ENCODE results near the gene PFDN1. TPM values are rescaled to one million over a fixed set of nuclear protein-coding genes. Genes with fewer than 3 reads are reported as not detected.
"Not testable (repeated sequence)": the region's sequence is repeated elsewhere in the genome, so short reads cannot be mapped to it uniquely, and the experiment has no call there.

Gene PFDN1
- total RNA-seq, 1 experiment from 2014 or later = 145 TPM

DNA sequence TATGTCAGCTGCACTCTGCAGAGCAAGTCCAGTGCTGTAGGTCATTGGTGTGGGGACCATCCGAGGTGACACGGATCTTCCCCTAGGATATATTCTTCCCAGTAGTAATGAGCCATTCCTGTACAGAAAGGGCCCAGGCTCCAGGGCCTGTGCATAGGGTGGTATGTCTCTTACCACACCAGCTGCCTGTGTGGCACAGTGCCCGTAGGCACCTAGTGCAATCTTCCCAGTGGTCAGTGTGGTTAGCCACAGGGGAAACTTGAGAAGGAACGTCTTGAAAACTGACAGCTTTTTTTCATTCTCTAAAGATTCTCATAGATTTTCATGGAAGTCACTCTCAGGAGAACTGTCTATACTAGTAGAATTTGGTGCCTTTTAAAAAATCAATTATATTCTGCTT lies 88.1 kb downstream of the PFDN1 start:
- peak; percentile 96 for DNase-seq (ENCODE audit: low read depth)

DNA sequence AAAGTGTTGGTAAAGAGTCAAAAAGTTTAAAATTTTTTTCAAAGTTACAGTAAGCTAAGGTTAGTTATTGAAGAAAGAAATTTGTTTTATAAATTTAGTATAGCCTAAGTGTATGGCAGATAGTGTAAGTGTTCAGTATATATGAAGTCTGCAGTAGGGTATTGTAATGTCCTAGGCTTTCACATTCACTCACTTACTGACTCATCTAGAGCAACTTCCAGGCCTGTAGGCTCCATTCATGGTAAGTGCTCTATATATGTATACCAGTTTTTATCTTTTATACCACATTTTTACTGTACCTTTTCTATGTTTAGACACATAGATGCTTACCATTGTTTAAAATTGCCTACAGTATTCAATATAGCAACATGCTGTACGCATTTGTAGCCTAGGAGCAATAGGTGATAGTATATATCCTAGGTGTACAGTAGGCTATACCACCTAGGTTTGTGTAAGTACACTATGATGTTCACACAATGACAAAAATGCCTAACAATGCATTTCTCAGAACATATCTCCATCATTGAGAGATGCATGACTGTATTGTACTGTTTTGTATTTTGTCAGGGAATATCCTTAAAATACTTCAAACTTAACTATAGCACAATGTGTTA lies 89.4 kb downstream of the PFDN1 start:
- DNase-seq (ENCODE audit: low read depth) = no peak

DNA sequence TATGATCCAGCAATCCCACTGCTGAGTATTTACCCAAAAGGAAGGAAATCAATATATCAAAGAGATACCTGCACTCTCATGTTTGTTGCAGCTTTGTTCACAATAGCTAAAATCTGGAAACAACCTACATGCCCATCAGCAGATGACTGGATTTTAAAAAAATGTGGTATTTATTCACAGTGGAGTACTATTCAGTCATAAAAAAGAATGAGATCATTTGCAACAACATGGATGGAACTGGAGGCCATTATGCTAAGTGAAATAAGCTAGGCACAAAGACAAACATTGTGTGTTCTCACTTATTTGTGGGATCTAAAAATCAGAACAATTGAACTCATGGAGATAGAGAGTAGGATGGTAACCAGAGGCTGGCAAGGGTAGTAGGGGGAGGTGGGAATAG lies 94.8 kb downstream of the PFDN1 start:
- no peak for DNase-seq (ENCODE audit: low read depth)

DNA sequence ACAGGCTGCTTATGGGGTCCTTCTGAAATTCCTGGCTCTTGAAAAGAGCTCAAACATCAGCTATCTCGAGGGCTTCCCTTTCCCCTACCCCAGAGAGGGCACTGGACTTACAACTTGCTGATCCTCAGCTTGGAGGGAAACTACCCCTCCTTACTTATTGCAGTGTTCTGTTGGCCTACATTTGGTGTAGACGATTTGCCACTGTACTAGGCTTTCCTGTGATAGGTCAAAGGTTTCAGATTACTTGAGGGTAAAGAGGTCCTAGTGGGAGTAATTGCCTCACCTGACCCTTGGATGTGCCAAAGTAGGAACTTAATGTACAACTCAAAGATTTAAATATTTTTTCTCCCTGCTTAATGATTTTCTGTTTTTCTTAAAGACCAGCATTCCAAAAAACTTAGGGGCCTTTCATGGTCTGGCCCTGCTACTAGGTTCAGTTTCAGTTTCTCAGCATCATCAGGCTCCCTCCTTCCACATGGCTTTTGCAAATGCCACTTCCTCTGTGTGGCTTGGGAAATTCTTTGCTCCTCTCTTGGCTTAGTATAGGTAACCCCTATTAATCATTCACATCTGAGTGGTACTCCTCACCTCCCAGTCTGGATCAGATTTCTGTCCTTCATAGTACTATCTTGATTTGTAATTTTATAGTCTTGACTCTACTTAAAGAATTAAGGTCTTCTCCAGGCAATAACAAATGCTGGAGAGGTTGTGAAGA lies 95.5 kb downstream of the PFDN1 start:
- DNase-seq (ENCODE audit: low read depth) = peak; percentile 59

DNA sequence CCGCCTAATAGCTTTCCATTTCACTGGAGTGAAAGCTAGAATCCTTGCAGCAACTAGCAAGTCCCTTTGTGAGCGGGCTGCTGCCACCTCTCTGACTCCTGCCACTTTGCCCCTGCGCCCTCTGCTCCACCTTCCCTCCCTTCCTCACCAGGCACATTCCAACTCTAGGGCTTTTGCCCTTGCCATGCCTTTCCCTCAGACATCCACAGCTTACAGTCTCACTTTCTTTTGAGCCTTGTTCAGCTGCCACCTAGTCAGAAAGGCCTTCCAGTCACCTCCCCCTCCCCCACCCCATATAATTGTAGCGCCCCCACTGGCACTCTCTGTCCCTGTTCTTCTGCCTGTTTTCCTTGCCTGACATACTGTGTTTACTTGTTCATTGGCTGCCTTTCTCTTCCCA lies 96.9 kb downstream of the PFDN1 start:
- no peak for DNase-seq (ENCODE audit: low read depth)

DNA sequence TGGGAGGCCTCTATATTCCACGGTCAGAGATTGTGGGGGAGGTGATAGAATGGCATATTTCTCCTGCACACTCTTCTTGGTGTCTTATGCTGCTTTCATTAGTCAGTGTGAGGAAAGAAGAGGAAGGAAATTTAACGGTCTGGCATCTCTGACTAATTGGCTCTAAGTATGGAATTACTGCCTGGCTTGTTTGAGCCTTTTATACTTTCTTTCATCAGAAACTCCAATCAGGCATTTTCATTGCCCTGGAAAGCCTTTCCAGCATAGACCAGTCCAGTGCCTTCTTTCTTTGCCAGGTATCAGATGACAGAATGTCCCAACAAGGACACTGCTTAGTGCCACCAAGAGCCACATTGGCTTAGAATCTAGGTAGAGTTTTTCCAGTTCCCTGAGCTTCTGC lies 97.7 kb downstream of the PFDN1 start:
- DNase-seq (ENCODE audit: low read depth) = peak; percentile 35

DNA sequence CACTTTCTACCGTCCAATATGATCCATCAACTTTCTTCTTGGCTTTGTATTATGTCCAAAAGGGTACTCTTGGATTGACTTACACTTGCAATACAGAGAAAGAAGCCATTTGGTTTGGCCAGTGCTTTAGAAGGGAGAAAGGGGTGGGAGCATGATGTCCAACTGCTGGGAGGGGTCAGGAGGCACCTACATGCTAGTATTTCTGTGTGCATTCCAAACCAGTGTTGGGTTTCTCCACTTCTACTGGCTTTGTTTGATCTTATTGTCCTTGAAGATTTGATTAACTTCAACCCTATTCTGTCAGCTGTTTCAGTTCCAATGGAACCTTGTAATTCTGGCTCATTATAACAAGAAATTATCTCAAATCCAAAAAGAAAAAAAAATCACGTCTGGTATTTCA lies 100.3 kb downstream of the PFDN1 start:
- DNase-seq (ENCODE audit: low read depth) = no peak

DNA sequence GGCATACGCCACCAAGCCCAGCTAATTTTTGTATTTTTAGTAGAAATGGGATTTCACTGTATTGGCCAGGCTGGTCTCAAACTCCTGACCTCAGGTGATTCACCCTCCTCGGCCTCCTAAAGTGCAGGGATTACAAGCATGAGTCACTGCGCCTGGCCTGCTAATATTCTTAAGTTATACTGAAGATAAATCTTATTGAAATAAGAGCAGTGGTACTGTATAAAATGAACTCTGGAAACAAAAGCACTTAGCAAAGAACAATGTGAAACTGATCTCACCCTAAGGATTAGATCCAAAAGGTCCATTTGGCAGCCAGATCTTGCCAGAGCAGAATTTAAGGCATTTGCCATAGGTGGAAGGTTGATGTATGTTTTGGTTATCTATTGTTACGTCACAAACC lies 100.8 kb downstream of the PFDN1 start:
- DNase-seq (ENCODE audit: low read depth) = peak; percentile 76

DNA sequence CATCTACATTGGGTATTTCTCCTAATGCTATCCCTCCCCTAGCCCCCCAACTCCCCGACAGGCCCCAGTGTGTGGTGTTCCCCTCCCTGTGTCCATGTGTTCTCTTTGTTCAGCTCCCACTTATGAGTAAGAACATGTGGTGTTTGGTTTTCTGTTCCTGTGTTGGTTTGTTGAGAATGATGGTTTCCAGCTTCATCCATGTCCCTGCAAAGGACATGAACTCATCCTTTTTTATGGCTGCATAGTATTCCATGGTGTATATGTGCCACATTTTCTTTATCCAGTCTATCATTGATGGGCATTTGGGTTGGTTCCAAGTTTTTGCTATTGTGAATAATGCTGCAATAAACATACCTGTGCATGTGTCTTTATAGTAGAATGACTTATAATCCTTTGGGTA lies 104.0 kb downstream of the PFDN1 start:
- not testable (repeated sequence) for DNase-seq (ENCODE audit: low read depth)

DNA sequence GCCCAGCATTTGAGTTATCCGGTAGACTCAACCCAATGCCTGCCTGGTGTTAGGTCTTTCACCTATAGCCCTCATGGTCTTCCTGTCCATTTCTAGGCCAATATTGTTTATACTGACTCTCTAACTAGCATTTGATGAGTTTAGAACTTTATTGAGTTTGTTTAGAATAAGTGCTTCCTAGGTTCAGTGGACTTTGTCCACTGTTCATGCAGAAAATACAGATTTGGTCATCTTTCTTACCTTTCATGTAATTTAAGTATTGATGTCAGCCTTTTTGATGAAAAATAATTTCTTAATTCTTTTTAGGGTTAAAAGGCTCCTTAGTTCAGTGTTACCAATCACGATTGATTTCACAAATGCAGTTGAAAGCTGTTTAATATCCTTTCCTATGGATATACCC lies 105.9 kb downstream of the PFDN1 start:
- no peak for DNase-seq (ENCODE audit: low read depth)

DNA sequence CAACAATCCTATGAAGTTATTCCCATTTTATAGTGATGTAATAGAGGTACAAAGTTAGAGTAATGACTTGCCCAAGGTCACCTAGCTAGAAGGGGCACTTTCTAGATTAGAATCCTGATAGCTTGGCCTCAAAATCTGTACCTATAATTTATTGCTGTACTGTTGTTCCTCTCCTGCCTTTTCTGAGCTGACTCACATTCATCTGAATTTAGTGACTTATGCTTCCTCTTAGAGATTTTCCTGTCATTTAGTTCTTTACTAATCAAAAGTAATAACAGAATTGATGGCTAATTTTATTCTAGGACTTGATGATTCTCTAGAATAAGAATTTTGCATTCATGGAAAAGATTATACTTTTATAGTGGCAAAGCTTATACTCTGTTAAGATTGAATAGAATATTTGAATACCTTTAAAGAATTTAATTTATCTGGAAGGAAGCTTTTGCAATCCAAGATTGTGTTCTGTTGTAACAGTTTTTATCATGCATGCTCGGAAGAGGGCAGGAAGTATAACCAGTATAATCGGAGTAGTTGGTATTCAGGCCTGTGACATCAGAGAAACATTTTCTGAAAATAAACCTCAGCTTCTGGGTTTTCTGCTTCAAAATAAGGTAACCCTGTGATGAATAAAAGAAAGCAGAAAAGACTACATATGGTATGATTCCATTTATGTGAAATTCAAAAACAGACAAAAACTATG lies 106.6 kb downstream of the PFDN1 start:
- DNase-seq (ENCODE audit: low read depth) = no peak

Other genes starting within 250 kb of the PFDN1 start
- 5.2 and 7.8 TPM in 2 replicates for gene PURA, start 189.0 kb downstream of the PFDN1 start, total RNA-seq (2014; rRNA removed; shearing (Covaris generic))
- gene IGIP, start 177.2 kb downstream of the PFDN1 start, total RNA-seq (2014; rRNA removed; shearing (Covaris generic)) = 1.6 and 1.8 TPM in 2 replicates
- 43.6 and 45.0 TPM in 2 replicates for gene CYSTM1, start 127.9 kb downstream of the PFDN1 start, total RNA-seq (2014; rRNA removed; shearing (Covaris generic))
- 9.2 and 13.8 TPM in 2 replicates for gene HBEGF, start 43.5 kb upstream of the PFDN1 start, total RNA-seq (2014; rRNA removed; shearing (Covaris generic))
- gene SLC4A9, start 57.1 kb upstream of the PFDN1 start, total RNA-seq (2014; rRNA removed; shearing (Covaris generic)) = not detected in 2 replicates
- 23.9 and 48.5 TPM in 2 replicates for gene ANKHD1, start 98.7 kb upstream of the PFDN1 start, total RNA-seq (2014; rRNA removed; shearing (Covaris generic))
- gene EIF4EBP3, start 244.6 kb upstream of the PFDN1 start, total RNA-seq (2014; rRNA removed; shearing (Covaris generic)) = not detected in 2 replicates

All from M059J (cell line).